ENCODE measurements around the gene ARHGEF38.
"Not testable (repeated sequence)": the region's sequence is repeated elsewhere in the genome, so short reads cannot be mapped to it uniquely, and the experiment has no call there.

The ARHGEF38 gene

DNA sequence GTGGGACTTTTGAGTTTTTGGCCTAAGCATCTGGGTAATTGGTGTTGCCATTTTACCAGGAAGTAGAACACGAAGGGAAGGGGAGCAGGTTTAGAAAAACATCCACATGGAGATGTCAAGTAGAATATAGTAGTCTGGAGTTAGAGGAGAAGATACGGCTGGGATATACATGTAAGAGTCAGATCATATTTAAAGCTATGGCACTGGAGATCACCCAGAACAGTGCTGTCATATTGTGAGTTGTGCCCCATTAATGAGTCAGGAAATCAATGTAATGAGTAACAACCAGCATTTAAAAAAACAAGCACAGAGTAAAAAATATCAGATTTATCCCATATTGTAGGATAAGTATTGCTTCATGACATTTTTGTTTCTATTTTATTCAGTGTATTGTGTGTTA, 160.3 kb downstream of the ARHGEF38 start:
- TF ChIP-seq CTCF (IDR thresholded peaks at IDR 0.05; ENCODE audit: extremely low read depth, missing control alignments), result no peak
- no peak for DNase-seq (ENCODE audit: low spot score)

DNA sequence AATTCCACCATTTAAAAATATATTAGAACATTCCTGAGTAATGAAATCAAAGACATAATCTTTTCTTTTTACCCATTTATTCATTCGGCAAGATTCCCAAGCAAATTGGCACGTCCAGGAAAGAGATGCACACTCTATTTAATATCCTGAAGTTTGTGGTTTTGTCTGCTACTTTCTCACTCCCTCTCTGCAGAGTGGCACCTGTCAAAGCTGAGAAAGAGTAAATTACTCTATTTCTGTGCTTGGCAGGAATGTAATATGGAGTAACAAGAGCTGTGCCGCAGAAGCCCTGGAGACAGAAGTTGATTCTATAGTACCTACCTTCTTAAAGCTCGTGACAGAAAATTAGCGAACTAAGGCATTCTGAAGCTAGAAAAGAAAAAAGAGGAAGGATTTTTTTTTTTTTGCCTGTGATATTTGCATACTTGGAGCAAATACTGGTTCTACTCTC, 161.7 kb downstream of the ARHGEF38 start:
- peak; percentile 28 for DNase-seq (ENCODE audit: low spot score)

DNA sequence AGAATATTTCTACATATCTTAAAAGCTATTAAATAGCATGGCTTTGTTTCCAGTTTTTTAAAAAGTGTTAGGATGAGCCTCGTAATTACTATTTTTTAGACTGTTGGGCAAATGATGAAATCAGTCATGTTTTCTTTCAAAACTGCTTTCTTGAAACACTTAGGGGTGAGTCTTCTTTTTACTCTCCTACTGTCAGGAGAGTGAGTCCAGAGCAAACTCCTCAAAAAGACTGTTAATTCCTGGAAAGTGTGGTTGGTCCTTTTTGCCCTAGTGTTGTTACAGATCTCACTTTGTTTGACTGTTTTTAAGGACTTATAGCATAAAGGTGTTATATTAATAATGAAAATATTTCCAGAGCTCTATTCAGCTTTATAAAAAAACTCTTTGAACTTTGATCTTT, 162.5 kb downstream of the ARHGEF38 start:
- TF ChIP-seq CTCF (IDR thresholded peaks at IDR 0.05; ENCODE audit: extremely low read depth, missing control alignments), result no peak
- no peak for DNase-seq (ENCODE audit: low spot score)

More for the DNA sequence above, 161.7 kb downstream of the ARHGEF38 start:
- TF ChIP-seq CTCF (IDR thresholded peaks at IDR 0.05; ENCODE audit: extremely low read depth, missing control alignments), result no peak

GRCh38 chr4:105715692-105716278, 163.4 kb downstream of the ARHGEF38 start:
- peak; percentile 23 for DNase-seq (ENCODE audit: low spot score)
- TF ChIP-seq CTCF (IDR thresholded peaks at IDR 0.05; ENCODE audit: extremely low read depth, missing control alignments), result no peak

DNA sequence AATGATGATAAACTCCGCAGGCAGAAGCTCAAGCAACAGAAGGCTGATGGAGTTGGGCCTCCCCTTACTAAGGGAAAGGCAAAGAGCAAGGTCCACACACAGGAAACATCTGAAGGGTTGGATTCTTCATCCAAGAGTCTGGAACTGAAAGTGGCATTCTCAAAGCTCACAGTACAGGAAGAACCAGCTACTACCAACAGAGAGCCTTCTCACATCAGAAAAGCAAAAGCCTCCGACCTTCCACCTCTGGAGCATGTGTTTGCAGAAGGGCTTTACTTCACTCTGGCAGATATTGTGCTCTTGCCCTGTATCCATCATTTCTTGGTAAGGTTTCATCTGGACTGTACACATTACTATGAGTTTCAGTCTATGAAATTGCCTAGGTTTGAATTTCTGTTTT, 166.8 kb downstream of the ARHGEF38 start:
- TF ChIP-seq CTCF (IDR thresholded peaks at IDR 0.05; ENCODE audit: extremely low read depth, missing control alignments), result no peak

GRCh38 chr4:105725623-105726022, 173.2 kb downstream of the ARHGEF38 start:
- TF ChIP-seq CTCF (IDR thresholded peaks at IDR 0.05; ENCODE audit: extremely low read depth, missing control alignments), result no peak
- DNase-seq (ENCODE audit: low spot score), result no peak

More for the DNA sequence above, 166.8 kb downstream of the ARHGEF38 start:
- no peak for DNase-seq (ENCODE audit: low spot score)

GRCh38 chr4:105729895-105730294, 177.5 kb downstream of the ARHGEF38 start:
- DNase-seq (ENCODE audit: low spot score), result not testable (repeated sequence)
